HG02884 (cell line): ENCODE measurements around the gene CDKAL1.

ENCODE experiments used
- ATAC-seq: cut with Tn5 transposase; IDR thresholded peaks from one replicate; pipeline ENCODE4 v1.9.1; 2021; ENCODE audit warnings: mild to moderate bottlenecking, moderate library complexity; ENCODE audit not compliant: unreplicated experiment

CDKAL1 gene

GRCh38 chr6:21151119-21151518 is 616.9 kb downstream of the CDKAL1 start:
- ATAC-seq: no peak

- no peak for ATAC-seq
Measured at GRCh38 chr6:21151530-21151929, 617.3 kb downstream of the CDKAL1 start.

GRCh38 chr6:21157186-21157929 is 623.1 kb downstream of the CDKAL1 start:
- ATAC-seq: no peak

- ATAC-seq: no peak
Measured at GRCh38 chr6:21158149-21158548, 623.9 kb downstream of the CDKAL1 start.

GRCh38 chr6:21158873-21159272 is 624.6 kb downstream of the CDKAL1 start:
- ATAC-seq: no peak

GRCh38 chr6:21159465-21159864 is 625.2 kb downstream of the CDKAL1 start:
- ATAC-seq: no peak

GRCh38 chr6:21161707-21162106 is 627.5 kb downstream of the CDKAL1 start:
- no peak for ATAC-seq

- ATAC-seq: no peak
Measured at GRCh38 chr6:21163110-21163837, 629.0 kb downstream of the CDKAL1 start.

- ATAC-seq: no peak
Measured at GRCh38 chr6:21163838-21164180, 629.6 kb downstream of the CDKAL1 start.

- no peak for ATAC-seq
Measured at GRCh38 chr6:21164768-21165326, 630.6 kb downstream of the CDKAL1 start.

GRCh38 chr6:21166754-21167153 is 632.5 kb downstream of the CDKAL1 start:
- no peak for ATAC-seq

- no peak for ATAC-seq
Measured at GRCh38 chr6:21167790-21168189, 633.5 kb downstream of the CDKAL1 start.

GRCh38 chr6:21171801-21172200 is 637.5 kb downstream of the CDKAL1 start:
- no peak for ATAC-seq

GRCh38 chr6:21173031-21173430 is 638.8 kb downstream of the CDKAL1 start:
- no peak for ATAC-seq

GRCh38 chr6:21173678-21174077 is 639.4 kb downstream of the CDKAL1 start:
- ATAC-seq: no peak

GRCh38 chr6:21176197-21176596 is 641.9 kb downstream of the CDKAL1 start:
- ATAC-seq: no peak

- ATAC-seq: peak; percentile 83
Measured at GRCh38 chr6:21180155-21180554, 645.9 kb downstream of the CDKAL1 start.

- no peak for ATAC-seq
Measured at GRCh38 chr6:21180800-21181337, 646.6 kb downstream of the CDKAL1 start.

- no peak for ATAC-seq
Measured at GRCh38 chr6:21181866-21182265, 647.6 kb downstream of the CDKAL1 start.

- no peak for ATAC-seq
Measured at GRCh38 chr6:21182589-21182988, 648.3 kb downstream of the CDKAL1 start.

- no peak for ATAC-seq
Measured at GRCh38 chr6:21185861-21186478, 651.7 kb downstream of the CDKAL1 start.
